Thoracic aorta (tissue), 2 donors: Measurements from ENCODE around the gene DDX51. TPM values are rescaled to one million over a fixed set of nuclear protein-coding genes. Genes with fewer than 3 reads are reported as not detected.

Source experiments
- ATAC-seq: fragments of 150-250 bp; one replicate; pipeline ENCODE4 v1.8.0; 2017; ENCODE audit warnings: low read depth; ENCODE audit not compliant: insufficient number of reproducible peaks, low FRiP score
- DNase-seq: peaks from one replicate; pipeline ENCODE4 v3.0.0-alpha.2; 2020; ENCODE audit warnings: low spot score
- H3K27ac ChIP-seq, 2 donors: fragments of 200-600 bp; sonication (generic); 1 replicate in 1 of 2; 2 replicates in 1 of 2; pipeline ENCODE4 v1.5.1; 2016; ENCODE audit warnings: mild to moderate bottlenecking in 2 of 2, moderate library complexity in 2 of 2
- H3K27me3 ChIP-seq: fragments of 200-600 bp; sonication (generic); replicated peaks from 2 replicates; pipeline ENCODE4 v1.6.0; 2016; ENCODE audit warnings: mild to moderate bottlenecking; ENCODE audit not compliant: insufficient read depth
- H3K36me3 ChIP-seq: fragments of 200-600 bp; sonication (generic); one replicate; pipeline ENCODE4 v1.5.1; 2016
- H3K4me1 ChIP-seq, 2 donors: fragments of 200-600 bp; sonication (generic); 1 replicate in 1 of 2; 2 replicates in 1 of 2; pipeline versions ENCODE4 v1.5.1 to v1.6.0; 2016; ENCODE audit warnings: low read depth in 2 of 2, mild to moderate bottlenecking in 1 of 2; ENCODE audit not compliant: control insufficient read depth in 1 of 2
- H3K4me3 ChIP-seq: fragments of 200-600 bp; sonication (generic); 2 replicates; pipeline ENCODE4 v1.5.1; 2016; ENCODE audit warnings: mild to moderate bottlenecking
- H3K9me3 ChIP-seq: fragments of 200-600 bp; sonication (generic); 2 replicates; pipeline ENCODE4 v1.5.1; 2016
- CTCF ChIP-seq: fragments of 200-600 bp; sonication (generic); IDR thresholded peaks from one replicate; pipeline ENCODE4 v1.5.1; 2019; ENCODE audit warnings: antibody characterized with exemption
- total RNA-seq, 2 donors: library from RNA; depleted of rRNA; stranded (reverse); fragments of >200 nt; gene quantifications; one replicate each; pipeline versions ENCODE4 v1.1.0 to v1.2.3, GENCODE V29; 2016

Gene DDX51
- total RNA-seq, 2 donors from 2014 or later = 9.7 to 24.8 TPM

- Histone ChIP-seq H3K9me3 (no peaks in the 10 kb centered on the region), H3K36me3 (no peaks in the 10 kb centered on the region), H3K4me3 (no peak overlapping the region), H3K27ac (no peak overlapping the region), H3K27me3 (no peaks in the 10 kb centered on the region), H3K4me1 (no peaks in the 10 kb centered on the region)
- no peak for TF ChIP-seq CTCF
- no peak for ATAC-seq
- no peak for DNase-seq
Observed at GRCh38 chr12:132174015-132174838, 30.1 kb upstream of the DDX51 start.

- no peak for TF ChIP-seq CTCF
- no peaks in the 10 kb centered on the region for H3K4me1 ChIP-seq
- no peak overlapping the region for H3K27ac ChIP-seq
- DNase-seq (no peak), ATAC-seq (no peak)
- no peaks in the 10 kb centered on the region for H3K27me3 ChIP-seq
- H3K36me3 ChIP-seq = no peaks in the 10 kb centered on the region
- H3K9me3 ChIP-seq = no peaks in the 10 kb centered on the region
- H3K4me3 ChIP-seq = no peak overlapping the region
Observed at GRCh38 chr12:132173135-132174014, 29.3 kb upstream of the DDX51 start.

- no peak overlapping the region for H3K4me3 ChIP-seq
- ATAC-seq = no peak
- DNase-seq = no peak
- H3K9me3 ChIP-seq = no peaks in the 10 kb centered on the region
- TF ChIP-seq CTCF = no peak
- no peaks in the 10 kb centered on the region for H3K4me1 ChIP-seq
- H3K36me3 ChIP-seq = no peaks in the 10 kb centered on the region
- H3K27me3 ChIP-seq = no peaks in the 10 kb centered on the region
- no peak overlapping the region for H3K27ac ChIP-seq
Observed at GRCh38 chr12:132172619-132173018, 28.5 kb upstream of the DDX51 start.

GRCh38 chr12:132171968-132172521 is 27.9 kb upstream of the DDX51 start:
- ATAC-seq = no peak
- no peaks in the 10 kb centered on the region for H3K4me1 ChIP-seq

More at GRCh38 chr12:132171968-132172521, 27.9 kb upstream of the DDX51 start:
- H3K27me3 ChIP-seq = no peaks in the 10 kb centered on the region
- no peak overlapping the region for H3K27ac ChIP-seq
- H3K9me3 ChIP-seq = no peaks in the 10 kb centered on the region
- TF ChIP-seq CTCF = no peak
- H3K36me3 ChIP-seq = no peaks in the 10 kb centered on the region
- H3K4me3 ChIP-seq = no peak overlapping the region
- no peak for DNase-seq
